Breast epithelium (tissue), 3 donors: ENCODE data around the gene WDHD1.

Experiments used
- POLR2AphosphoS5 ChIP-seq, 3 donors: sonication (generic); formaldehyde crosslinking; IDR thresholded peaks; one replicate each; pipeline ENCODE4 v1.6.1; 2017; ENCODE audit warnings: antibody characterized with exemption in 3 of 3
- TF ChIP-seq, protein P1 (sequence below), 3 donors: fragments of 450-650 bp; IDR thresholded peaks; one replicate each; pipeline ENCODE4 v1.5.1; 2016 to 2017; ENCODE audit warnings: antibody characterized with exemption in 3 of 3, mild to moderate bottlenecking in 3 of 3, moderate library complexity in 3 of 3

DNA sequence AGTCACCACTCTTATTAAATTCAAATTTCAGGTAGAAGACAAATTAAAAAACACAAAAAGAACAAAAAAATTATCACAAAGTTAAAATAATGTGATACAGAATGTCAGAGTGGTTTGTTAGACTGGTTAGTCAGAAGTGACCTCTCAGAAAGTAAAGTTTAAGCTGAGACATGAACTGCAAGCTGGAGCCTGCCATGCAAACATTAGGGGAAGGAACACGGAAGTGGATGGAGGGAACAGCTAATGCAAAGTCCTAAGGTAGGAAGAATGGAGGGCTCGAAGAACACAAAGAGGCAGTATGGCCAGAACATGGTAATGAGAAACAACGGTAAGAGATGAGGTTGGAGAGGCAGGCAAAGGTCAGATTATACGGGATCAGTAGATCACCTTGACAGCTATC, 41.7 kb downstream of the WDHD1 start:
- TF ChIP-seq POLR2AphosphoS5 (IDR thresholded peaks at IDR 0.05), result no peak
- TF ChIP-seq, protein P1, sequence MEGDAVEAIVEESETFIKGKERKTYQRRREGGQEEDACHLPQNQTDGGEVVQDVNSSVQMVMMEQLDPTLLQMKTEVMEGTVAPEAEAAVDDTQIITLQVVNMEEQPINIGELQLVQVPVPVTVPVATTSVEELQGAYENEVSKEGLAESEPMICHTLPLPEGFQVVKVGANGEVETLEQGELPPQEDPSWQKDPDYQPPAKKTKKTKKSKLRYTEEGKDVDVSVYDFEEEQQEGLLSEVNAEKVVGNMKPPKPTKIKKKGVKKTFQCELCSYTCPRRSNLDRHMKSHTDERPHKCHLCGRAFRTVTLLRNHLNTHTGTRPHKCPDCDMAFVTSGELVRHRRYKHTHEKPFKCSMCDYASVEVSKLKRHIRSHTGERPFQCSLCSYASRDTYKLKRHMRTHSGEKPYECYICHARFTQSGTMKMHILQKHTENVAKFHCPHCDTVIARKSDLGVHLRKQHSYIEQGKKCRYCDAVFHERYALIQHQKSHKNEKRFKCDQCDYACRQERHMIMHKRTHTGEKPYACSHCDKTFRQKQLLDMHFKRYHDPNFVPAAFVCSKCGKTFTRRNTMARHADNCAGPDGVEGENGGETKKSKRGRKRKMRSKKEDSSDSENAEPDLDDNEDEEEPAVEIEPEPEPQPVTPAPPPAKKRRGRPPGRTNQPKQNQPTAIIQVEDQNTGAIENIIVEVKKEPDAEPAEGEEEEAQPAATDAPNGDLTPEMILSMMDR (IDR thresholded peaks at IDR 0.05), result no peak
